Activated CD4-positive, alpha-beta T cell treated with anti-CD3 and anti-CD28 coated beads, Interleukin-2, Interleukin-4, amounts not matched to agents 100 ng/mL and 50 ng/mL, durations not matched to agents 16 hours and 8 hours (primary cell): ENCODE results near the gene KIF15.

ENCODE experiments used
- DNase-seq: peaks from one replicate; pipeline ENCODE4 v3.0.0-alpha.2; 2020; ENCODE audit warnings: low spot score

KIF15 gene

DNA sequence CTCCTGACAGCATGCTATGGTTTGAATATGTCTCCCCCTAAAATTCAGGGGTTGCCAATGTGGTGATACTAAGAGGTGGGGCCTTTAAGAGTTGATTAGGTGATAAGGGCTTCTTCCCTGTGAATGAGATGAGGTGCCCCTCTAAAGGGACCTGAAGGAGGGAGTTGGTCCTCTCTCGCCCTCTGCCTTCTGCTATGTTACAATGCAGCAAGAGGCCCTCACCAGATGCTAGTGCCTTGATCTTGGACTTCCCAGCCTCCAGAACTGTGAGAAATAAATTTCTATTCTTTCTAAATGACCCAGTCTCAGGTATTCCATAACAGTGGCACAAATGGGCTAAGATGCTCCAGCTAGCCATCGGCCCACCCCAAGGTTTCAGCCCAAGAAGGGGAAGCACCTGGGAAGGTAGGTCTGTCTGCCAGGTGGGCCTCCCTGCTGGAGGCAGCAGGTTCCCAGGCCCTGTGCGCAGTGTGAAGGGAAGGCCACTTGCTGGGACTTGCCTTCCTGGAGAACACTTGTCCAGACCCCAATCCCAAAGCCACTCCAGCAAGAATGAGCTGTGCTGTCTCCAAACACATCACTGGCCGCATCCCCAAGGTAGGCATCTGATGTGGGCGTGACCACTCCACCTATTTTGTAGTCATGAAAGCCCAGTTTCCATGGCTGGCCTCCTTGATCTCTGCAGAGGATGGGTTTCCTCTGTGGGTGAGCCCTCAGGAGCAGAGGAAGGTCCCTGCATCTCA, 121.8 kb downstream of the KIF15 start:
- no peak for DNase-seq

DNA sequence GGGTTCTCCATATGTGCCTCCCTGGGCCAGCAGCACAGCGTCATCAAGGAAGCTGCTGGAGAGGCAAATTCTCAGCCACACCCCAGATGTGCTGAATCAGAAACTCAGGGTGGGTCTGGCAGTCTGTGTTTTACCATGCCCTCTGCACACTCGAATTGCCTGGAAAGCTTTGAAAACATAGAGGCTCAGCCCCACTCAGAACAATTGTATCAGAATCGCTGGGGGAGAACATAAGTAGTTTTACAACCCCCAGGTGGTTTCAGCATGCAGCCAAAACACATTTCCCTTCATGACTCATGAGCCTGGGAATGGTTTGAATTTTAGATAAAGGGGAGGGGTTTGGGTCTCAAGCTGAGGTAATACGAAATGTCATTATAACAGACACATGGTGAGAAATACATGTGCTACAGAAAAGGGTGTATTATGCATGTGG, 122.4 kb downstream of the KIF15 start:
- no peak for DNase-seq

DNA sequence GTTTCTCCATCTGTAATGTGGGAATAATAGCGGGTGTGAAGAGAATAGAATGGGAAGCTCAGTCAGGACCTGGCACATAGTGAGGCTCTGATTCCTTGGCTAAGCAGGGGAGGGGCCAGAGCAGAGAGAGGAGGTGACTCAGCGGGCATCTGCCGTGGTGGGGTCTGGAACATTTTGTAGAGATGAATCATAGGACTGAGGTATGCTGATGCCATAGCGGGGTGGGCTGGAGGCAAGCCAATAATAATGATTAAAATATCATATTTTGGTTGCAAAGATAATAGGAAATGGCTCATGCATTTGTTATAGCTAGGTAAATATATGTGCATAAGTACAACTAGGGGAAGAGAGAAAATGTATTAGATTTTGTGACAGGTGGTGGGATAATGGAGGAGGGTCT, 124.0 kb downstream of the KIF15 start:
- DNase-seq: no peak

DNA sequence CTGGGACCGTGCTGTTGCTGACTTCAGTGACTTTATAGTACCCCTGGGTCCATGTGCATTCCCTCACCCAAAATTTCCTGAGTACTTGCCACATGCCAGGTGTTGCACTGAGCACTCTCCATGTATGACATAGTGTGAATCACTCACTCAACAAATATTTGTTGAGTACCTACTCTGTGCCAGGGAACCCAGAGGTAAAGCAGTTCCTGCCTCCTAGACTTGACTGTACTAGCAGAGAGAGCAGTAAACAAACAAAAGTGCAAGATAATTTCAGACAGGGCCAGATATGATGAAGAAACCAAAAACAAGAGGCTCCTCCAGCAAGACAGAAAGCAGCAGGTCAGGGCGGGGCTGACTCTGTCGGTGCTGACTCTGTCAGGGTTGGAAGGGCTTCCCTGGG, 125.0 kb downstream of the KIF15 start:
- no peak for DNase-seq

DNA sequence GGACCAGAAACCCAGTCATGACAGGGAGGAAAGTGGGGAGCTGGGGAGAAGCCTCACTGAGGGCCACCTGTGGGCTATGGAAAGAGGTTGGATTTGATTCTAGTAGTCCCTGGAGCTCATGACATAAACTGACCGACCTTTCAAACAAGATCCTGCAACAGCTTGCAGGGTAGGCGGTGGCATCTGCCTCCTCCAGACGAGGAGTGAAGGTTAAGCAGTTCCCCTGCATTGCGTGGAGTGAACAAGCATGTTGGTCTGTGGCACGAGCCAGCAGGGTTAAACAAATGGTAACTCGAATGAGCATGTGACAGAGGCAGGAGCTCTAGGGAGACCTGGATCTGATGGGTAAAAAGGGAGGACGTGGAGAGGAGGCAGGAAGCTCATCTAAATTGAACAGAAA, 125.5 kb downstream of the KIF15 start:
- DNase-seq: no peak

DNA sequence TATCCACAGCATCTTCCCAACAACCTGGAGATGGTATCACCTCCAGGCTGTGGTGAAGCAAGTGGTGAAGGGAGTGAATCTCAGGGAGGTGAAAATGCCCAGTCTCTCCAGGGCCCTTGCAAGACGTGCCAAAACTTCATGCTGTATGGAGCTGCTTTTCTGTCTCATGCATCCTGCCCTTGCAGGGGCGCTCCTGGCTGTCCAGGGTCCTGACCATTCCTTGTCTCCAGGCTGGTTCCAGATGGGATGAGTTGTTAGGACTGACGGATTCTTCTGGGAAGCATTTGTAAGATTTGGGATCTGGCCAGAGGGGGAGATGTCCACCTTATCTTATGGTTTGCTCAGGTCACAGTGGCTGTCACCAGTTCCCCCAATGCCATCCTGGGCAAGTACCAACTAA, 128.7 kb downstream of the KIF15 start:
- DNase-seq: no peak

DNA sequence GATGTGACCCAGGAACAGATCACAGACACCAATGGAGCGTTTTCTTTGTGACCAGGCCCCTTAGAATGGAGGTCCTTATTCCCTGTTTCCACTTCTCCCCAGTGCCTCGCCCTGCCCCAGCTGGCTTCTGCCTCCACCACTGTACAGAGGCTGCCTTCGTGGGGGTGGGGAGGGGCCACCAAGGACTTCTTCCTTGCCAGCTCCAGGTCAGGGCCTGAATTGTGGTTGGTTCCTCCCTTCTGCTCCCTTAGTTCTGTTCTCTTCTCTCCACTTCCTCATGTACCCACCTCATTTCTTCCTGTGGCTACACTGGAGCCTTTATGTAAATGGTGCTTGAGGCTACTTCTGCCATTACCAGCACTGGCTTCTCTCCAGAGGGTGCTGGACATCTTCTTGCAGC, 129.3 kb downstream of the KIF15 start:
- DNase-seq: no peak

DNA sequence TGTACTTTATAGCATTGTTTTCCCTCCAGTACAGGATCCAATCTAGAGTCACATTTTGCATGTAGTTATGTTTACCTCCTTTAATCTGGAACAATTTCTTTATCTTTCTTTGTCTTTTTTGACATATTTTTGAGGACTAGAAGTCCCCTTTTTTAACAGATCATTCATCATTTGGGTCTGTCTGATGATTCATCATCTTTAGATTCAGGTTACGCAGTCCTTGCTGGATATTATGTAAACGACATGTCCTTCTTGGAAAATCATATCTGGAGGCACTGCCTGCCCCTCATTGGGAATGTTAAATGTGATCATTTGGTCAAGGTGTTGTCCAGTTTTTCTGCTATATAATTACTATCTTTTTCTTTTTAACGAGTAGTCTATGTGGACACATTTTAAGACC, 131.1 kb downstream of the KIF15 start:
- DNase-seq: no peak

DNA sequence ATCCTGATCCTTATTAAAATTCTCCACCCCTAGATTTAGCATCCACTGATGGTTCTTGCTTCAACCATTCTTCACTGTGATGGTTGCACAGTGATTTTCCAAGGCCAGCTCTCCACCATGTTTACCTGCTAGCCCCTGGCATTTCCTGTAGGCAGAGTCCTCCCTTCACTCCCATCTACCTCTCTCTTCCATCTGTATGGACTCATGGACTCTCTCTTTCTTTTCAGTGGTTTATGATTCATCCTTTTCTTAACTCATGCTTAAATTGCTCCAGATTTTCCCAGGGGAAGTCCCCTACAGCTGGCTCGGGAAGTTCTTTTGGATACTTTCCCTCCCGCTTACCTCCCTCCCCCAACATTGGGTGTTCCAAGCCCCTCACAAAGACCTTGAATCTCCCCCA, 131.5 kb downstream of the KIF15 start:
- no peak for DNase-seq

DNA sequence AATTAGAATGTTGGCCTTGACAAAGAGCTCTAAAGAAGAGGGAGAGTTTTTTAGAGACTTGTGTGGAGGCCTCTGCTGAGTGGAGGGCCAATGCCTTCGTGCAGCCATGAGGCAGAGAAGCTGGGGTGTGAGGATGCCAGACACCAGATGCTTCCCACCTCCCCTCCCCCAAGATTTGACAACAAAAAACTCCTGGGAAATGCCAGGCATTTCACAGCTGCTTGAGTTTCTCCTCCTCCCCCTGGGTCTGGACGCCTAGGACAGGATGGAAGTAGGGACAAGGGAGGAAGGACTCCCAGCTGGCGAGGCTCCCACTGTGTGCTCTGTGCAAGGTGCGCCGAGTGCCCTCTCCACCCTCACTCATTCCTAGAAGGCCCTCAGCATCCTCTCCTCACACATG, 132.9 kb downstream of the KIF15 start:
- DNase-seq: no peak

DNA sequence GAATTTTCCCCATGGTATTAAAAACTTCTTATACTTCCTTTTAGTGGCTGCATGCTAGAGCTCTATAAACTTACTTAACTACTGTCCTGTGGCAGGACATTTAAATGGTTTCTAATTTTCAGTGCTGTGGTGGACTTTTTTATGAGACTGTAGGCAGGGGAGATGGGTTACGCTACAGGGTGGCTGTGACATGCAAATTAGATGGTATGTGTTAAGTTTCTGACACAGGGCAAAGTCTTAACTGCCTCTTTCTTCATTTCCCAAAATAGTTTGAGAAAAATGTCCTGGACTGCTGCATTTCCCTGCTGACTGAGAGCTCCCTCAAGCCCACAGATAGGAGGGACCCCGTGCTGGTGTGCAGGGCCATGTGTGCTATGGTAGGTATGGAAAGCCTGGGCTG, 134.8 kb downstream of the KIF15 start:
- no peak for DNase-seq

DNA sequence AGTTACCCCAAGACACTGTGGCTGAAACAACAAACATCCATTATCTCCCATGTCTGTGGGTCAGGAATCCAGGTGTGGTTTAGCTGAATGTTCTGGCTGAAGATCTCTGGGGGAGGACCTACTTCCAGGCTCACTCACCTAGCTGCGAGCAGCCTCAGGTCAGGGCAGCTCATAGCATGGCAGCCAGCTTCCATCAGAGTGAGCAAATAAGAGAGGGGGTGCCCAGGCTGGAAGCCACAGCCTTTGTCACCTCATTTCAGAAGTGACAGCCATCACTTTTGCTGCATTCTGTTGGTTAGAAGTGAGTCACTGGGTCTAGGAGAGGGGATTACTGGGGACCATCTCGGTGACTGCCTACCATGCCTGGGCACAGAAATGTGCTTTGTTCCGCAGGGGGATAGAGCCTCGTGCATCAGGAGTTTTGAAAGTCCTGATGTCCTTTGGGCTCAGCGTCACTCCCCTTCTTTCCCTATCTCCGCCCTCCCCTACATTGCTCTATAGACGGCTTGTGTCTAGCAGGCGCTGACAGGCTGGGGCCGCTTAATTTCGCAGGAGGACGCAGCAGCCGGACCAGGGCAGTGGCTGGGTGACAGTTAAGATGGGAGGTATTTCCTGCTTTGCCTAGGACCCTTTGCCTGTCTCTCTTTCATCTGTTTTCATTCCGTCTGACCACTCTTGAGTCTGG, 138.2 kb downstream of the KIF15 start:
- DNase-seq: no peak

DNA sequence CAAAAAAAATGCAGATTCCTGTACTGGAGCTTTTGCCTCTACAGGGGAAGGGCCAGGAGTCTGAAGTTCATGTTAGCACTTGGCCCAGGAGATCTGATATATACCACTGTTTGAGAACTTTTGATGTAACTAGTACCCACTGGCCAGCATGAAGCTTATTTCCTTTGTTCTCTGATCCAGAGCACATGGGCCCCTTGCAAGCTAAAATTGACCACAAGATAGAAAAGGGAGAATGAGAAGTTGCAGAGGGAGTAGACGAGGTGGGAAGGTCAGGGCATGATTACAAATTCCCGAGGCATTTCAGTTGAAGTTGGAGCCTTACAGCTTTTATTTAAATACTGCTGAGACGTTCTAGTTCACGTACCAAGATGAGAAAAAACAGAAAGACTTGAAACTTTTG, 141.0 kb downstream of the KIF15 start:
- DNase-seq: no peak
